ENCODE measurements around the gene SATL1.
A peak's percentile ranks its signal among the peaks of the same experiment; 100 is the strongest.
"Not testable (repeated sequence)": the region's sequence is repeated elsewhere in the genome, so short reads cannot be mapped to it uniquely, and the experiment has no call there.

SATL1 gene

GRCh38 chrX:85109235-85109634 is 134.3 kb downstream of the SATL1 start:
- DNase-seq = no peak

DNA sequence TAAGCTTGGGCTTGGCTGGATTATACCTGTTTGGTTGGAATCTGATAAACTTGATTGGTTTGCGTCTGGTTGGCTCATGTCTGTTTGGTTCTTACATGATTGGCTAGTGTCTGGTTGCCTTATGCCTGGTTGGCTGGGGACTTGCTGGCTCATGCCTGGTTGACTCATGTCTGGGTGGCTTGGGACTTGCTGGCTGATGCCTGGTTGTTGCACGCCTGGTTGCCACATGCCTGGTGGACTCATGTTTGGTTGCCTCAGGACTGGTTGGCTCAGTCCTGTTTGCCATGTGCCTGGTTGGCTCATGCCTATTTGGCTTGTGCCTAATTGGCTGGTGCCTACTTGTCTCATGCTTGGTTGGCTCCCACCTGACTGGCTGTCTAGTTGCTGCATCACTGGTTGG is 135.4 kb downstream of the SATL1 start:
- DNase-seq = no peak

- no peak for DNase-seq
These were observed 136.2 kb downstream of the SATL1 start for GRCh38 chrX:85107407-85107806.

GRCh38 chrX:85089321-85089840 is 154.2 kb downstream of the SATL1 start:
- no peak for DNase-seq

DNA sequence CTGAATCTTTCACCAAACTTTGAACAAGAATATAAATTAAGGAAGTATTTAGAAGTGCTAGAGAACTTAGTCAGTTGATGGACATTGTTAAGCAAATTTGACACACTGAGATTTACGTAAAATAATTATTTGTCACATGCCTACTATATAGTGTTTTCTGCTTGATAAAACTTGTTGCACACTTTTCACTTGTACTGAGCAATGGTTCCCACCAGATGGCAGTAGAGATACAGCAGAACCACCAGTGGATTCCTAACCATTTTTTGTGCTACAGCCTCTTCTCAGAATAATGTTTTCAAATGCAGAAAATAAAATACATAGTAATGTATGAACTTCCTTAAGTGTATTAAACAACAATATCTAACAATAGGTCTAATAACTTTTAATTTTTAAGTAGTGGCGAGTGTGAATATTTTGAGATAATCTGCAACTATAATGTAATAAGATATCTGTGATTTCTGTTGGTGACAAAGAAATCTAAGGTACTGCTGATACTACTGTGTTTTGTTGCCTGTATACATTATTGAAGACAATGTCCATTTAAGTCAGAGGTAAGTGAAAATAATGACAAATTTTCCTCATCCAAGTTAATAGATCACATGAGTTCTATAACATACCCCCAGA is 158.7 kb downstream of the SATL1 start:
- DNase-seq = peak; percentile 1 to 35

- not testable (repeated sequence) for DNase-seq
These were observed 166.3 kb downstream of the SATL1 start for GRCh38 chrX:85077247-85077646.

DNA sequence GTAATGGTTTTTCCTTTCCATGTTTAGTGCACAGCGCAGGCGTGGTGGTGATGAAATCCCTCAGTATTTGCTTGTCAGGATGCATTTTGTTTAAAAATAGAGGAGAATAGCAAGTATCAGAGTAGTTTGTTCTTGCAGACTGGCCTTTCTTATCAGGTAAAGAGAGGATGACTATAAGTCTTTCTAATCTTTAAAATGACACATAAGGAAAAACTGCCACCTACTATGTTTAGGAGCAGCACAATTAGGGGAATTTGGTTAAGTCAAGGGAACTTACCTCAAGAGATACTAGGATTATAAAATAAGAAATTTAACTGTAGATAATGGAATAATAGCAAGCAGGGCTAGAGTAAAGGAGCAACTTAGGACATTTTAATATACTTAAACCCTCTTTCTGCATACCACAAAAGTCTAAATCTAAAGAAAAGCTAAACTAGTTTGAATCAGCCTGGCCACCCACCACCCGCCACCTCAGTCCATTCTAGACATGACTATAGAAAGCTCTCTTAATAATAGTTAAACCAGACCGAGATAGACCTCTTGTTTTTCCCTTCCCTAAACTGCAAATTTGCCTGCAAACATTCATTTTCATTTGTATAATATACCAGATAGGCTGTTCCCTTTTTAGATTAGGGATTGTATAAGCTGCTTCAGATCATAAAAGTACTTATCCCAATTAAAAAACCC is 177.9 kb downstream of the SATL1 start:
- DNase-seq = no peak

GRCh38 chrX:85052636-85053343 is 190.8 kb downstream of the SATL1 start:
- peak in 1 of 2 donors; percentile 8 for DNase-seq

- DNase-seq = no peak
These were observed 191.4 kb downstream of the SATL1 start for GRCh38 chrX:85052205-85052604.

DNA sequence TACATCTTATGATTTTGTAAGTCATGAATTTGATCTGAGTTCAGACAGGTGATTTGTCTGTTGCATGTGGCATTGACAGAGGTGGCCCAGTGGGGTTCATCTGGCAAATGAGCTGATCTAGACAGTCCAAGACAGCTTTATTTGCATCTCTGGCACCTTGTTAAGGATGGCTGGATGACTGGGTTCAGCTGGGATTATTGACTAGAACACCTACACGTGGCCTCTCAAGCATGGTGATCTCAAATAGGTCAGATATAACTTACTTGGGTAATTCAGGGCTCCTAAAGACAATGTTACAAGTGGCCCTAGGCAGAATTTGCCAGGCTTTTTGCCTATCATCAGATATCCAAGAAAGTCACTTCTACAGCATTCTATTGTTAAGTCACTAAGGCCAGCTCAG is 192.0 kb downstream of the SATL1 start:
- no peak for DNase-seq

Data from hippocampal formation (tissue), 2 donors.